ENCODE results near the gene SLC39A7. TPM values are rescaled to one million over a fixed set of nuclear protein-coding genes. Genes with fewer than 3 reads are reported as not detected.

SLC39A7 gene
- total RNA-seq, 4 donors from 2014 or later: 90.8 to 191 (median 153) TPM

- H3K27ac ChIP-seq: no peak overlapping the region
- TF ChIP-seq CTCF (IDR thresholded peaks at IDR 0.05) (no peak), POLR2A (IDR thresholded peaks at IDR 0.05) (no peak)
- H3K4me3 ChIP-seq (replicated peaks in 1 of 3): no peak overlapping the region
- no peak for DNase-seq
- H3K9me3 ChIP-seq: no peaks in the 10 kb centered on the region
- no peaks in the 10 kb centered on the region for H3K27me3 ChIP-seq
- no peaks in the 10 kb centered on the region for H3K36me3 ChIP-seq
- no peaks in the 10 kb centered on the region for H3K4me1 ChIP-seq
- WGBS, 2 donors: 76 to 89% methylated on average over 8 to 11 of the region's 11 CpGs
- intact Hi-C loops (cut with DNase I): no loop called here
Observed at GRCh38 chr6:33171016-33171879, 29.4 kb upstream of the SLC39A7 start.

GRCh38 chr6:33171880-33172687 is 28.6 kb upstream of the SLC39A7 start:
- no peaks in the 10 kb centered on the region for H3K27me3 ChIP-seq
- intact Hi-C loops (cut with DNase I): no loop called here
- 74 to 75% methylated on average over 8 of the region's 8 CpGs for WGBS, 2 donors
- DNase-seq: no peak
- no peaks in the 10 kb centered on the region for H3K36me3 ChIP-seq
- no peak overlapping the region for H3K4me3 ChIP-seq (replicated peaks in 1 of 3)
- no peaks in the 10 kb centered on the region for H3K9me3 ChIP-seq
- no peaks in the 10 kb centered on the region for H3K4me1 ChIP-seq
- H3K27ac ChIP-seq: no peak overlapping the region
- TF ChIP-seq POLR2A (IDR thresholded peaks at IDR 0.05) (no peak), CTCF (IDR thresholded peaks at IDR 0.05) (no peak)

GRCh38 chr6:33172688-33173534 is 27.8 kb upstream of the SLC39A7 start:
- no peak for DNase-seq
- WGBS, 2 donors: 74 to 75% methylated on average over 16 of the region's 16 CpGs
- intact Hi-C loops (cut with DNase I): no loop called here
- Histone ChIP-seq H3K4me1 (no peaks in the 10 kb centered on the region), H3K27ac (no peak overlapping the region), H3K9me3 (no peaks in the 10 kb centered on the region), H3K27me3 (no peaks in the 10 kb centered on the region), H3K36me3 (no peaks in the 10 kb centered on the region), H3K4me3 (replicated peaks in 1 of 3) (no peak overlapping the region)
- peak in 1 of 6 experiments; percentile 8 for TF ChIP-seq CTCF (IDR thresholded peaks at IDR 0.05)
- no peak for TF ChIP-seq POLR2A (IDR thresholded peaks at IDR 0.05)

- no peak overlapping the region for H3K4me3 ChIP-seq (replicated peaks in 1 of 3)
- no peaks in the 10 kb centered on the region for H3K4me1 ChIP-seq
- no peak for DNase-seq
- no peaks in the 10 kb centered on the region for H3K9me3 ChIP-seq
- 70 to 75% methylated on average over 10 to 11 of the region's 11 CpGs for WGBS, 2 donors
- TF ChIP-seq POLR2A (IDR thresholded peaks at IDR 0.05) (no peak), CTCF (IDR thresholded peaks at IDR 0.05) (no peak)
- no peak overlapping the region for H3K27ac ChIP-seq
- intact Hi-C loops (cut with DNase I): no loop called here
- H3K27me3 ChIP-seq: no peaks in the 10 kb centered on the region
- no peaks in the 10 kb centered on the region for H3K36me3 ChIP-seq
Observed at GRCh38 chr6:33173535-33174180, 27.0 kb upstream of the SLC39A7 start.

Data from thyroid gland (tissue), 4 donors.